GM21717 (cell line): ENCODE data around the gene PDE4DIP.
A peak's percentile ranks its signal among the peaks of the same experiment; 100 is the strongest.
"Not testable (repeated sequence)": the region's sequence is repeated elsewhere in the genome, so short reads cannot be mapped to it uniquely, and the experiment has no call there.

ENCODE experiments used
- ATAC-seq: cut with Tn5 transposase; IDR thresholded peaks from one replicate; pipeline ENCODE4 v1.9.1; 2021; ENCODE audit warnings: mild to moderate bottlenecking, moderate library complexity; ENCODE audit not compliant: unreplicated experiment

Gene PDE4DIP

GRCh38 chr1:148844220-148844619, at the start of gene PDE4DIP:
PDE4DIP (plus strand) TSS chr1:148844428; CDS start chr1:148844775, 347 bp downstream.
- ATAC-seq = peak; percentile 56

- ATAC-seq = not testable (repeated sequence)
Observed at GRCh38 chr1:148808268-148808928, 35.8 kb upstream of the PDE4DIP start.

DNA sequence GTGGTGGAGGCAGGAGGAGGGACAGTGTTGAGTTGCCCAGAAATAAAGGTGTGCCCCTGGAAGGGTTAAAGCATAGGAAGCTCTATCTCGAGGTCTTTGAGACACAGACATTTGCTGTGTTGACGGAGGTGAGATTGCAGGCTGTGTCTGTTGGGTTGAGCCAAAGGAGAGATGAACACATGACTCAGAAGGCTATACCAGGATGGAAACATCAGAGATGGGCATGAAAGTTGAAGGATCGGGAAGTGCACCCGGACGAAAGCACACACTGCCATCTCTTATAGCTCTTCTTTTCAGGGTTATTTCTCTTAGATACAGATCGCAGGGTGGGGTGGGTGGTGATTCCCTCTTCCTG, 35.3 kb upstream of the PDE4DIP start:
- not testable (repeated sequence) for ATAC-seq

DNA sequence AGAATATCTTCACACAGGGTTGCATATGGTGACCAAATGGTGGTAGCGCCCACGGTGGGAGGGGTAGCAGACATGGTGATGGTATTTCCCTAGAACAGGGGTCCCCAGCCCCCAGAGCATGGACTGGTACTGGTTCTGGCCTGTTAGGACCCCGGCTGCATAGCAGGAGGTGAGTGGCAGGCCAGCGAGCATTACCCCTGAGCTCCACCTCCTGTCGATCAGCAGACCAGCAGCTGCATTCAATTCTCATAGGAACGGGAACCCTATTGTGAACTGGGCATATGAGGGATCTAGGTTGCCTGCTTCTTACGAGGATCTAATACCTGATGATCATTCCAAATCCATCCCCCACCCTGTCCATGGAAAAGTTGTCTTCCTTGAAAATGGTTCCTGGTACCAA, 22.0 kb upstream of the PDE4DIP start:
- ATAC-seq = not testable (repeated sequence)

DNA sequence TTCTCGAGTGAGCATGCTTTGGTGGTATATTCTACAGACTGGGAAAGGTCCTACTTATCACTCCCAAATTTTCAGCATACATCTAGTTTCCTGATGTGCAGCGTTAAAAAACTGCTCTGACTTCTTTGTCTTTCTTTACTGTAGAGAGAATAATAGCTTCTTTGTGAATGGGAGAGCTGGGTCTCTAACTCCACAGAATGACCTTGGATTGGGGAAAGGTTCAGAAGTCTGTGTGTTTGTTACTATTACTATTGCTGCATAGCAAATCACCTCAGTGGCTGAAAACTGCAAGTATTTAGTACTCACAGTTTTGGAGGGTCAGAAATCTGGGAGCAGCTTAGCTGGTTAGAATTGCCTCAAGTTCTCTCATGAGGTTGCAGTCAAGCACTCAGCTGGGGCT, 20.4 kb upstream of the PDE4DIP start:
- ATAC-seq = not testable (repeated sequence)

DNA sequence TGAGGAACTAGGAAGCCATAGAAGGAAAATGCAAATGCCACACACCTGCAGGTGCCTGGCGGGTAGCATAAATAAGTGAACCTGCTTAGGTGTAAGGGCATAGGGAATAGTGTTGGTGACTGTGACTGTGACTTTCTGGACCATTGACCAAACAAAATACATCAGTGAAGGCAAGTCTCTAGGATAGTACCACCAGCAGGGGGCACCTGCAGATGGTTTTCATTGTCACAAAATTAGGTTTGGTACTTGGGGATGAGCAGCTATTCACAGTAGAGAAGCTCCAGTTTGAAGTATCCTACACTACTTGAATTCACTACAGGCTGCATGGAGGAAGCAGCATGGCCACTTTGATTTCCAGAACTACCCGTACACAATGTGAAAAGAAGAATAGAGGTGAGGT, 19.2 kb upstream of the PDE4DIP start:
- not testable (repeated sequence) for ATAC-seq

DNA sequence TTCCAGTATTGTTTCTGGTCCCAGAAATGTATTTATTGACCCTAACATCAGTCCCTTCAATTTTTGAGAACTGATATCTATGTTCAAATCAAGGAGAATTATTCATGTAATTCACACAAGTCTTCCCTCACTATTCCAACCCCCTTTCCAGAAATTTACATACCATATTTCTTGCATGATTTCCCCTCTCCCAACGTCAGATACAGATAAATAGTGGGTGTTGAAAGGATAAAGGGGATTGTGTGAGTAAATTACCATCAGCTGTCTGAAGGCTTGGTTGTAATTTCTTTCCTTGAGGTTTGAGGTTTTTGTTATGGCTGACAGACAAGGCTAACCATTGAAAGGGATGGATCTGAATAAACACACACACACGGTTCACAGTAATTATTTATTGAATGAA, 15.7 kb upstream of the PDE4DIP start:
- ATAC-seq = not testable (repeated sequence)

- ATAC-seq = not testable (repeated sequence)
Observed at GRCh38 chr1:148828962-148829361, 15.3 kb upstream of the PDE4DIP start.

GRCh38 chr1:148829365-148829764, 14.9 kb upstream of the PDE4DIP start:
- not testable (repeated sequence) for ATAC-seq

DNA sequence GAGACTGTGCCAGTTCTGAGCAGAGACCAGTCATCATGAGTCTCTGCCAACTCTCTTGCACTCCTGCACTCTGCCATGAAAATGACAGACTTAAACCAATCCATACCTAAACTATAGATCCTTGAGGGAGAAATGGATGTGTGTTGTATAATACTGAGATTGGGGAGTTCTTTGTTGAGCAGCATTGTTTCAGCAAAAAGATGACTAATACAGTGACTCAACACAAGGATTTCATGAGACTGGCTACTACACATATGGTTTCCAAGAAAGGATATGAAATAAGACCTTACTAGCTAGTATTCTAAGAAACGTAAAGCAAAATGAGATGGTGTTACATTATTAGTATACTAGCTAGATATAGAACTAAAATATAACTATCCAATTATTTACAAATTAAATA, 3.0 kb upstream of the PDE4DIP start:
- ATAC-seq = not testable (repeated sequence)

DNA sequence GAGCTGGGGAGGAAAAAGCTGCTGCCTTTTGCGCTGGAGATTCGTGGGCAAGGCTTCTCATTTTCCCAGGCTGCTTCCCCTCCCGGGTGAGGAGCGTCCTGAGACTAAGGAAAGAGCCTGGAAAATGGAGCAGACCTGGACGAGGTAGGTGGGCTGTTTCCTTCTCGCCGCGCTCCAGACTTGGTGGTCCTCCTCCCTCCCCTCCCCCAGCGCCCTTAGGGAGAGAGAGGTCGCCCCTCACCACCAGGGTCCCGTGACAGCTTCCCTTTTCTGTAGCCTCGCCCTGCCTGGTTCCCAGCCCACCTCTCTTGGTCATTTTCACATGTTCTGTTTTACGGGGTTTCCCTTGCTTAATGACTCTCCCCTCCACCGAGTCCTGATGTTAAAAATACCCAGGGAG, 423 bp downstream of the PDE4DIP start:
- peak; percentile 19 for ATAC-seq

DNA sequence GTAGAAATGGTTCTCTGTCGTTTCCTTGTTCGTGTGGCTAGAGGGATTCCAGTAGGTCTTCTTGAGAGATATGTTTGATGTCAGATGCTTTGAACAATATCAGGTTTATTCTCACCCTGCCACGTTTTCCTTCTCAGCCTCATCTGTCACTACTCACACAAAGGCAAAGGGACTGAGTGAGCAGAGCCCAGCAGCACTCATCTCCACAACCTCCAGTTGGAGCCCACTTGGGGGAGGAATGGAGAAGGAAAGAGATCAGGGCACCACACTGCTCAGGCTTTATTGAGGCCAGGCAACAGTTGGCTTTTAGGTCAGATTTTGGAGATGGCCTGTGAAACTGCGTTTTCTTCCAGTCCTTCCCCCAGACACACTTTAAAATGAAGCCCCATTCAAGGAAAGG, 840 bp downstream of the PDE4DIP start:
- not testable (repeated sequence) for ATAC-seq

- not testable (repeated sequence) for ATAC-seq
Observed at GRCh38 chr1:148850347-148850746, 6.1 kb downstream of the PDE4DIP start.

DNA sequence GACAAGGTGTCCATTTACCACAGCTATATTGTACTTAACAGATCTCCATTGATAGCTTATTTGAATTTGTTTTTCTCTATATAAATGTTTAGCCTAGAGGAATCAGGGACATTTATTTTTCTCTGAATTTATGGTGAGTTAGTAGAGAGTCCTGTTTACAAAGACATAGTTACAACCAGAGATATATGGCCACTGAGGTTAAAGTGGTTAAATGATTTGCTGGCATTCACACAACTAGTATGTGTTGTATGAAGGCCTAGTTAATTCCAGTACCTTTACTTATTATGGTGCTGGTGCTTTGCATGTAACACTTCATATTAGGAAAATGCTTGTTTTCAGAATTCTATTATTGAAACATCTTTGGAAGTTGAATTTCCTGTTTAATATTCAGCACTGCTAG, 6.6 kb downstream of the PDE4DIP start:
- ATAC-seq = not testable (repeated sequence)

DNA sequence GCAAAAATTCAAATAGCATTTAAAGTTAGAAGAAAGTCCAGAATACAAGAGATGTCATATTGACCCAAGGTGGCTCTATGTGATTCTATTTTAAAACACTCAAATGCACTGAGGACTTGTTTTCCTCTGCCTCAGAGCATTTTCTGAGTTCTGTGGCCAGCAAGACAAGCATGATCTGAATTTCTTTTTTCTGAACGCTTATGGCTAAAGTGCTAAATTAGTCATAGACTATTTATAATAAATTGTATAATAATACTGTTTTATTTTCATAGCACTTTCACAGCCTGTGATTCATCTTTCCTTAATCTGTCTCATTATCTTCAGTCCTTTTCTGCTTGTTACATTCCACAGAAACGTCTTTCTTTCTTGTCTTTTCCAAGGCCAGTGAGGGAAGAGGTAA, 7.5 kb downstream of the PDE4DIP start:
- ATAC-seq = not testable (repeated sequence)

DNA sequence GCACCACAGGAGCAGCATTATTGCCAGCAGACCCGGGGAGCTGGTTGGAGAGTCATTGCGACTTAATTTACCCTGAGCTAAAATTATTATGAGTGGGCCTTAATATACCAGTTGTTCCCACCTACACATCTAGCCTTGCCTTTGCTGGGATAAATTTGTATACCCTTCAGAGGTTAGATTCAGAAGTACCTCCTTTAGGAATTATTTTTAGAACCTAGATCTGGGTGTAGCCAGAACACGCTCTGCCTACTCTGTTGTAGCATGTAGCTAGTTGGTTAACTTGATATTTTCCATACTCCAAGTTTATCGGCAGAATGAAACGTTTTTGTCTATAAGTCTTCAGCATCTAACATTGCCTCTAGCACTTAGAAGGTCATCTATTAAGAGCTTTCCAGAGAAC, 9.1 kb downstream of the PDE4DIP start:
- not testable (repeated sequence) for ATAC-seq

DNA sequence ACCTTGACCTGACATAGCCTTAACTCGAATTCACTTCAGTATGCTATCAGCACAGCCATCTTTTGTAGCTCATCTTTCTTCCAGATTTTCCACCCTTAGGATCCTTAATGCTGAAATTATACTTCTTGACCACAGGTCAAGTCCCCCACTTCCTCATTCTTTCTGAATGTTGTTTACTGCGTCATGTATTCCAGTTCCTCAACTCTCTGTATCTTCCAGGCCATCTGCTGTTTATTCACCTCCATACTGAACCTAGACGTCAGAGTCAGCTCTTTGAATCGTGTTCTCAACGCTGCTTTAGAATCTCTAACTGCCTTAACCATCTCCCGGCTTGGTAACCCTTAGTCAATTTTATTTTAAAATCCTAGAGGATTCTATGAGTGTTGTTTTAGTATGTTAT, 9.8 kb downstream of the PDE4DIP start:
- not testable (repeated sequence) for ATAC-seq

GRCh38 chr1:148855367-148855766, 11.1 kb downstream of the PDE4DIP start:
- ATAC-seq = not testable (repeated sequence)

DNA sequence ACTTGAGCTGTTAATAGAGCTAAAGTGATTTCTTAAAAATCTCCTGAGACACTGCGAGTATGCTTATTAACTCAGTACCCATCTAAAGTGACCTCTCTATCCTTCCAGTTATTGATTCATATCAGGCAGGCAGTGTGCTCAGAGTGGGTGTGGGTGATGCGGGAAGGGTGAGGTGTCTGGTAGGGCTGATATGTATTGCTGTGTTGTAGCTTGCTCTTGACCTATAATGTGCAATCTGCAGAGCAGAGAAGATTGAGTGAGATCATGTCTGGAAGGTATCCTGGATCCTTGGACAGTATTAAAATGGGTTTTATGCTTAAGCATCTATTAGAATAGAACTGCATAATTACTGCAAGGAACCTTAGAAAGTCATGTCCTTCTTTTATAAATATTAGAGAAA, 15.8 kb downstream of the PDE4DIP start:
- ATAC-seq = not testable (repeated sequence)

DNA sequence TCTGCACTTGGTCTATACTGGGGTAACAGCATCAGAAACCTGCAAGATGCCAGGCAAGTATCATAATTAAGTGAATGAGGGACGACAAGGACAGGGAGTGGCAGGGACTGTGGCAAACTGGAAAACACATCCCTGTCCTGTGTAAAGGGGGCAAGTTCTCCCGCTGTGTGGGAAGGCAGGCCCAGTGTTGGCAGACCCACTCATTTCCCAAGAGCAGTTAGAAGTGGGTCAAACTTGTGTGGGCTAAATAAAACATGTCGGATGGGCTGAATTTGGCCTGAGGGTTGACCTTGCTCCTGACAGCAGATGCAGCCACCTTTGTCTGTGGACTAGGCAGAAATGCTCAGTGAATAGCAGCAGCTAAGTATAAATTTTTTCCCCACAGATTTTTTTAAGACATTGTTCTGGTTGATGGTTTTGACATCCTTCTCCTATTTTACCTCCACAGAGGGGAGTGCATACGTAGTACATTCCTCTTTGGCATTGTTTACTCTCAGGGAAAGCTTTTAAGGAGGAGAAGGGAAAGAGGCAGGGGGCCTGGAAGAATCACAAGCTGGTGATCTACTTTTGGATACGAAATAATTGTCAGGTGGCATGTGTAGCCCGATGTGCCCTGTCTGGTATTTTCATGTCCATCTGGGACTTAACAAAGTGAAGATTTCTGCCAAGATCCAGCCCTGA, 16.5 kb downstream of the PDE4DIP start:
- ATAC-seq = not testable (repeated sequence)

- ATAC-seq = not testable (repeated sequence)
Observed at GRCh38 chr1:148862590-148862989, 18.4 kb downstream of the PDE4DIP start.

DNA sequence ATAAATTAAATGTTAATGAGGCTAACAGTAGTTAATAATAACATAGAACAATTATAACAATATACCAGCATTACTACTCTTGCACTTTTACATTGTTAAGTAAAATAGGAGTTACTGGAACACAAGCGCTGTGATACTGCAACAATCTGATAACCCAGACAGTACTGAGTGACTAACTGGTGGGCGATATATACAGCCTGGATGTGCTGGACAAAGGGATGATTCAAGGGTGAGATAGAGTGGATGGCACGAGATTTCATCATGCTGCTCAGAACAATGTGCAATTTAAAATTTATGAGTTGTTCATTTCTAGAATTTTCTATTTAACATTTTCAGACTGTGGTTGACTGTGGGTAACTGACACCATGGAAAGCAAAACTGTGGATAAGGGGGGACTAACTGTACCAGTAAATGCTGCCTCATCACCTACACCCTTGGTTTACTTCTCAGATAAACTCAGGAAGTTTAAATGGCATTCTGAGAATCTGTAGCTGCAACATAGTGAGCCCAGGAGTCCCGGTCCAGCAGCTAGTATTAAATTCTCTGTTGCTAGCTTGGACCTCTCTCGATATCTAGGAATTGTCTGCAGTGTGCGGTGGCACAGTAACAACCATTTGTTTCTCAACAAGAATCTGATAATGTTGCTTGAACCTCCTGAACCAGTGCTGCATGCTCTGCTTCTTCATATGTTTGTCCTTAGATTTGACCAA, 24.9 kb downstream of the PDE4DIP start:
- ATAC-seq = not testable (repeated sequence)
